Breast epithelium (tissue), 3 donors: ENCODE data around the gene SH3D19.

Experiments used
- POLR2A ChIP-seq: fragments of 450-650 bp; IDR thresholded peaks from one replicate; pipeline ENCODE4 v1.6.1; 2016; ENCODE audit warnings: antibody characterized with exemption, mild to moderate bottlenecking, moderate library complexity
- TF ChIP-seq, protein P1 (sequence below), 3 donors: fragments of 450-650 bp; IDR thresholded peaks; one replicate each; pipeline ENCODE4 v1.5.1; 2016 to 2017; ENCODE audit warnings: antibody characterized with exemption in 3 of 3, mild to moderate bottlenecking in 3 of 3, moderate library complexity in 3 of 3

DNA sequence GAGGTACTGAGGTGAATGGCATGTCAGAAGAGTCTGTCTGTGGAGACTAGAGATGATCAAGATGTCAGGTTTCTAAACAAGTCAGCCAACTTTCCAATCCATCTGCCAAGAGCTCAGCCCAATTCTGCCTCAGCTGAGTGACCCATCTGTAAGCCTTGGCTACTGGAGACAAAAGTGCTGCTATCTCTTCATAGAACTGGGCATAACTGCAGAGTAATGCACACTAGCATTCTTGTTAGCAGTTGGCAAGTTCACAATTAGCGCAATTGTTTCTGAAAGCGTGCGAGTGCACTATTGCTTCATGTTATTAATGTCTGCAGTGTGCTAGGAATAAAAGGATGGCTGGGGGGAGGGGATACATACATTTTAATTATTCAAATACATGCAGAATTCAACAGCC is 32.9 kb upstream of the SH3D19 start:
- no peak for TF ChIP-seq POLR2A
- TF ChIP-seq, protein P1, sequence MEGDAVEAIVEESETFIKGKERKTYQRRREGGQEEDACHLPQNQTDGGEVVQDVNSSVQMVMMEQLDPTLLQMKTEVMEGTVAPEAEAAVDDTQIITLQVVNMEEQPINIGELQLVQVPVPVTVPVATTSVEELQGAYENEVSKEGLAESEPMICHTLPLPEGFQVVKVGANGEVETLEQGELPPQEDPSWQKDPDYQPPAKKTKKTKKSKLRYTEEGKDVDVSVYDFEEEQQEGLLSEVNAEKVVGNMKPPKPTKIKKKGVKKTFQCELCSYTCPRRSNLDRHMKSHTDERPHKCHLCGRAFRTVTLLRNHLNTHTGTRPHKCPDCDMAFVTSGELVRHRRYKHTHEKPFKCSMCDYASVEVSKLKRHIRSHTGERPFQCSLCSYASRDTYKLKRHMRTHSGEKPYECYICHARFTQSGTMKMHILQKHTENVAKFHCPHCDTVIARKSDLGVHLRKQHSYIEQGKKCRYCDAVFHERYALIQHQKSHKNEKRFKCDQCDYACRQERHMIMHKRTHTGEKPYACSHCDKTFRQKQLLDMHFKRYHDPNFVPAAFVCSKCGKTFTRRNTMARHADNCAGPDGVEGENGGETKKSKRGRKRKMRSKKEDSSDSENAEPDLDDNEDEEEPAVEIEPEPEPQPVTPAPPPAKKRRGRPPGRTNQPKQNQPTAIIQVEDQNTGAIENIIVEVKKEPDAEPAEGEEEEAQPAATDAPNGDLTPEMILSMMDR (IDR thresholded peaks at IDR 0.05), result no peak
